DLD1 (cell line): ENCODE measurements around the gene SLBP.
"Not testable (repeated sequence)": the region's sequence is repeated elsewhere in the genome, so short reads cannot be mapped to it uniquely, and the experiment has no call there.

Experiments
- in situ Hi-C: cut with HindIII; loops from 2 replicates; pipeline ENCODE4 v1.10.0; 2017; ENCODE audit warnings: low sequenced_read_pairs

Gene SLBP

GRCh38 chr4:1678244-1678643, 33.9 kb downstream of the SLBP start:
- in situ Hi-C loops, result no loop called here

GRCh38 chr4:1676605-1677525, 35.3 kb downstream of the SLBP start:
- in situ Hi-C loops, result no loop called here

DNA sequence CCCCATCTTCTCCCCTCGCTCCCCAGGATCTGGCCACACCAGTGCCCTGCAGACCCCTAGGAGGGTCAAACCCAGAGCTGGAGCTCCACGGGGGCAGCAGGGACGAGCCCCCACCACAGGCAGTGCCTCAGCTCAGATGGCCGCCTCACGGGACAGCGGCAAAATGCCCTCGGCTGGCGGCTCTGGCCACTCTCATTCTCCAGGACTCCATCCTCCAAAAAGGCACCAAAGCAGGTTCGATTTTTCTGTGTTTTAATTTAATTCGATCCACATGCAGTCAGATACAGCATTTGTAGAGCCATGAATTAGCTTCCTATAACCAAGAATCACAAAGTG, 36.3 kb downstream of the SLBP start:
- in situ Hi-C loops, result no loop called here

- in situ Hi-C loops, result no loop called here
These were observed 36.9 kb downstream of the SLBP start for GRCh38 chr4:1675136-1675801.

DNA sequence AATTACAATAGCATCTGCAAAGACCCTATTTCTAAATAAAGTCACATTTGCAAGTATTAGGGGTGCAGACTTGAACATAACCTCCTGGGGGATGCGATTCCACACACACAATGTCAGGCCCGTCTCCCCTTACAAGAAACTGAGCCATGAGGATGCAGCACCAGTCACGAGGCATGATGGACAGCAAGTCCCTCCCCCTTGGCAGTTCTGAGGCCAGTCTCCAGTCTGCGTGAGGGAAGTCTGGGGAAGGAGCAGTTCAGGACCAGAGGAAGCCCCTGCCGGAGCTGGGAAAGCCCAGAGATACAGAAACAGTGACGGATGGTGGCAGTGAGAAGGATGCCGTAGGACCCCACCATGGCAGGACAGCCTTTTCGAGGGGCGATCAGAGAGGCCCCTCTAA, 37.4 kb downstream of the SLBP start:
- in situ Hi-C loops, result no loop called here

DNA sequence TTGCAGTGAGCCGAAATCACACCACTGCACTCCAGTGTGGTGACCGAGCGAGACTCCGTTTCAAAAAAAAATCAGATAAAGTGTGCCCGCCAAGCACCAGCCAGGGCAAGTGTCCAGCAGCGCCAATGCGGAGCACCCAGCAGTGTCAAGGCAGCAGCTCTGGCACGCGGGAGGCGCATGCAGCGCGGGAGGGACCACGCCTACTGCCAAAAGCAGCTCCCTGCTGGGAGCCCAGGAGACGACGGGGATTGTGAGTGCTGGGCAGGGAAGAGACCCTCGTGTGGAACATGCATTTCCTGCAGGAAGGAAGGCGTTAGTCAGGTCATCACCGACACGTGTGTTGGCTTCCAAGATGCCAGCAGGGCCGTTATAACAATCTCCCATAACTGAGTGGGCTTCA, 38.4 kb downstream of the SLBP start:
- in situ Hi-C loops, result no loop called here

- in situ Hi-C loops, result not testable (repeated sequence)
These were observed 41.1 kb downstream of the SLBP start for GRCh38 chr4:1671011-1671410.

DNA sequence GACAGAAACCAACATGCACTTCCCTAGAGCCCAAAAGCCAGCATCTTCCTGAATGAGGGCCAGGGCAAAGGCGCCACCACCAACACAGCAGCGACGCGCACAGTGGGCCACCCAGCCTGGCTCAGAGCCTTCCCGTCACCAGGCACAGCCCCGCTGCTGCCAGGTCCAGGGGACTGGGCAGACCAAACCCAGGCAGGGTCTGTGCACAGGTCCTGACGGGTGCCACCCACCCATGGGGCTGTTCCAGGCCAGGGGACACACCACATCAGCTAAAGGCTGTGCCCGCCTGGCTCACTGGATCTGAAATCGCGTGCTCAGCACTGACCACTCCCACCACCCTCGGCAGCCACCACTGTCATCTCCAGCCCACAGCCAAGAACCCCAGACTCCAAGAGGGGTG, 41.8 kb downstream of the SLBP start:
- in situ Hi-C loops, result no loop called here

DNA sequence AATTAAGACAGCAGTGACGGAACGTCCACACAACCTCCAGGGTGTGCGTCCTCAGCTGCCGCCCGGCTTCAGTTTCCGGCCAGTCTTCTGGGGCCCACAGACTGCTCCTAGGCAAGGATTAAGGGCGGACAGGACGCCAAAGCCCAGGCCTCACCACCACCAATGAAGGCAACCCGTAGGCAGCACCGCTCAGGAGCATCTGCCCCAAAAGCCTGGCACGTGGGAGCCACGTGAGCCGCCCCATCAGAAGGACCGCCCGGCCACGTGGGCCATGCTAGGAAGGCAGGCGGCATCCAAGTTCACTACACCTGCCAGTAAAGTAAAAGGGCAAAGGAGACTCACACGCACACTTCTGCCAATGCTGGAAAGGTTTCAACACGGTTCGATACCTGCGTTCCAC, 42.3 kb downstream of the SLBP start:
- in situ Hi-C loops, result no loop called here

DNA sequence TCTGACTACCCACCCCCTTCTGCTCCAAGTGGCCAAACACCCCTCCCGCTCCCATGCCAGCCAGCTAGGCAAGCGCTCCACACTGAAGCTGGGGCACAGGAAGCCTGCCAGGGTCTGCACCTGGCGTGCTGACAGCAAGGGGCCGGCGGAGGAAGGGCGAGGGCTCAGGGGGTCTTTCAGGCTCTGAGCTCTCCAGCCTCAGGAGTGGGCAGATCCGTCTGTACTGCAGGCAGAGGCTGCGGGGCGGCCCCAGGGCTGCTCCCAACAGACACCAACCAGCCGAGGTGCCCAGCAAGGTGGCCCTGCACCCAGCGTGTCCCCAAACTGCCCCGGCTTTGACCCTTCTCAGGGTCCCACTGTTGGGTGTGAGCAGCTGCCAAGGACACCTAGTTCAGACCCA, 42.8 kb downstream of the SLBP start:
- in situ Hi-C loops, result no loop called here

DNA sequence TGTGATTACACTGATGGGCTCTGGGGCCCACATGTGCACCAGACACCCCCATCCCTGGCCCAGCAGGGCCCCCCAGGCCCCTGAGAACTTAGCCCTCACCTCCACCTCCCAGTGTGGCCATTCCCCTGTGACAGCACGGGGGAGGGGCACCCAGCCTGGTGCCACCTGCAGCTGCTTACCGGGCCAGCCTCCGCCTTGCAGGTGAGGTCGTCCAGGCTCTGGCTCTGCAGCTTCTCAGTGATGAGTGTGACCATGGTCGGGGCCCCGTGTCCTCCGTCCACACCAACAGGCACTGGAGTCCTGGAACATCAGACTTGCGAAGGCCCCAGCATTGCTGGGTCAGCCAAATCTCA, 43.7 kb downstream of the SLBP start:
- in situ Hi-C loops, result no loop called here

GRCh38 chr4:1667273-1667672, 44.8 kb downstream of the SLBP start:
- in situ Hi-C loops, result no loop called here

DNA sequence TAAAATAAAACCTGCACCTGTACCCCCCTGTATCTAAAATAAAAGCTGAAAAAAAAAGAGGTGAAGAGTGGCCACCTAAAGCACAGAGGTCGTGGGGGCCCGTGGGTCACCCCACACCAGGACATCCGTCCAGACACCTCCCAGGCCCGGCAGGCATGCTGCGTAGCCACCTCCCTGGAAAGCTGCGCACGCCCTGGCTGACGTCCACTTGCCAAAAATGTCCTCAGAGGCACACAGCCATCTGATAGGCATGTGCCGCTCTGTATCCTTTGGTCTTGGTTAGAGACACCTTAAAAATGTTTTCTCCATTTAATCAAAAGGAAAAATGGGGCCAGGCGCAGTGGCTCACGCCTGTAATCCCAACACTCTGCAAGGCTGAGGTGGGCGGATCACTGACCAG, 45.7 kb downstream of the SLBP start:
- in situ Hi-C loops, result no loop called here

GRCh38 chr4:1664141-1664540, 48.0 kb downstream of the SLBP start:
- in situ Hi-C loops, result no loop called here

DNA sequence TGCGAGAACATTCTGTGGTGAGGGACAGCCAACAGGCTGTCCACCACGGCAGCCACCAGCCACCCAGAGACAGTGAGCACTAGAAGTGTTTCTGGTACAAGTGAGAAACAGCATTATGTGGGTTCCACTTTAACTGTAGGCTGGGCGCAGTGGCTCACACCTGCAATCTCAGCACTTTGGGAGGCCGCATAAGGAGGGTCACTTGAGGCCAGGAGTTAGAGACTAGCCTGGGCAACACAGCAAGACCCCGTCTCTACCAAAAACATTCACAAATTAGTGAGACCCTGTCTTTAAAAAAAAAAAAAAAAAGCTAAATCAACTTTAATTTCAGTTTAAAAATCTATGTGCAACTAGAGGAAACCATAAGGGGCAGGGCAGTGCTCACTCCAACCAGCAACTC, 48.6 kb downstream of the SLBP start:
- in situ Hi-C loops, result no loop called here

DNA sequence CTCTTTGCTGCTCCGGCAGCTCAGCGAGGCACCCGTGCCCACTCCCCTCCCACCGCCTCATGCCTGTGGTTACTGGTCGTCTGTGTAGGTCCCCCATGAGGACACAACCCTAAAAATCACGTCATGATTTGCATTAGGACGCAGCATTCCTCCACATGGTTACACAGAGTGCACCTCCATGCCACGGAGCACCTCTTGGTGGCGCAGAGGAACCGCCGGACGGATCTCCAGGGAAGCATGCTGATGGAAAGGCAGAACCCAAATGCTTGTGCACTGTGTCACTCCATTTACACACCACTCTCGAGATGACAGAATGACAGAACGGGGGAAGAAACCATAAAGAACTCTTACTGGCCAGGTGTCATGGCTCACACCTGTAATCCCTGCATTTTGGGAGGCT, 50.4 kb downstream of the SLBP start:
- in situ Hi-C loops, result no loop called here

GRCh38 chr4:1660948-1661677, 51.0 kb downstream of the SLBP start:
- in situ Hi-C loops, result no loop called here

DNA sequence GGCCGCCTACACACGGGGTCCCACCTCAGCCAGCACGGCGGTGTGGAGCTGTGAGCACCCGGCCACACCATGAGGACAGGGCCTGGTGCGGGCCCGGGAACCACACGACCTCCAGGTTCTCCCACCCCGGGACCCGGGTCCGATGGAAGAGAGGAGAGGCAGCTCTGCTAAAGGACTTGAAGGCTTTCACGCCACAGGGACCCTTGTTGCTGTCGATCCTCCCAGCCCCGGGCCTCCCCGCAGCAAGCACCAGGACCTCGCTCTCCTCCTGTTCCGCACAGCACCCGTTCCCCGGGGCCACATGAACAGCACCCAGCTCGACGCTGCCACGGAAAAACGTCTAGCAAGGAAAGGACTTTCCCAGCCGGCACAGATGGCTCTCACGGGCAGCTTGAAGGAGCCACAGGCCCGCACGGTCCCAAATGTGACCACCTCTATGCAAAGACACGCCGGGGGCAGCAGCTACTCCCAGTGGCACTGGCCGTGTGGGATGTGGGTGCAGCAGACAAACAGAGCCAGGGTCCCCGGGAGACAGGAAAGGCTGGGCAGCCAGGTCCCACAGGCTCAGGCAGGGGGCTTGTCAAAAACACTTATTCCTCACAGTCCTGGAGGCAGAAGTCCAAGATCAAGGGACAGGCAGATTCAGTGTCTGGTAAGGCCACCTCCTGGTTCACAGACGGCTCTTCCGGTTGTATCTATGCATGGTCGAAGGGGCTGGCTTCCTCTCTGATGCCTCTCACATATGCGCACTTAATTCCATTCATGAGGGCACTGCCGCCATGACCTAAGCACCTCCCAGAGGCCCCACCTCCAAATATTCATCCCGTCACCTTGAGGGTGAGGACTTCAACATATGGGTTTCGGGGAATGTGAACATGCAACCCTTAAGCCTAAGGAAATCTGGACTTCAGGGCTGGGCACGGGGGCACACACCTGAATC, 52.7 kb downstream of the SLBP start:
- in situ Hi-C loops, result no loop called here

DNA sequence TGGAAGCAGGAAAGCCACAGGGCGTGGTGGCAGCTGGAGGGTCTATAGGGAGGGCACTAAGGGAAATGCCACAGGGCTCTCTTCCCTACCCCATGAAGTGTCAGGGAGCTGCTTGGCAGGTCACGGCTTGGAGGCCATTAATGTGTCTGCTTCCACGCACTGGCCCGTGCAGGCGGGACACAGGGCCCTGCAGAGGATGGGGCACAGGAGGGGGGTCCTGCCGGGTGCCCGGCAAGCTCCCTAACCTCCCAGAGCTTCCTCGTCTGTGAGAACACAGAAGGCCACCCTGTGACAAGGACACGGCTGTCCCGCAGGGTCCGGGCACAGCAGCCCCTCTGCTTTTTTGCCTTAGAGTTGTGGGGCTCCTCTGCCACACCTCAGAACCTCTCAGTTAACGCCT, 53.5 kb downstream of the SLBP start:
- in situ Hi-C loops, result no loop called here

GRCh38 chr4:1658146-1658545, 54.0 kb downstream of the SLBP start:
- in situ Hi-C loops, result no loop called here

DNA sequence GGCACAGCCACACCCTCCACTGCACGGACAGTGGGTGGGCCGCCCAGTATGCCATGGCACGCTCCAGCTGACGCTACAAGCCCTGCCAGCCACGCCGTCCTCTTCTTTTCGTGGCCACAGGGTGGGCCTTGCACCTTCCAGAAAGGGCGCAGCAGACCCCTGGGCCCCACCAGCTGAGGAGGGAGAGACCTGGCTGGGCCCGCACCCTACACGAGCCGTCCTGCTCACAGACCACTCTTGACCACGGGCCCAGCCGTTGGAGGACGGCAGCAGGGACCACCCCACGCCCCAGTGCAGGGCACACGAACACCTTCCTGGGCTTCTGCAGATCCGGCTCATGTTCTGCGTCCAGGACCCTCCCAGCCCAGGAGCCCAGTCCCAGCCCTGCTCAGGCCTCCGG, 55.1 kb downstream of the SLBP start:
- in situ Hi-C loops, result no loop called here
